HL-60 (cell line): ENCODE measurements around the gene NOX5.

Source experiments
- DNase-seq, 2 experiments: peaks; one replicate each; pipeline ENCODE4 v3.0.0-alpha.2; 2010 to 2020; ENCODE audit warnings: low read depth in 1 of 2, low spot score in 1 of 2
- H3K27ac ChIP-seq: fragments of 250-450 bp; sonication (Bioruptor Pico); replicated peaks from 2 replicates; pipeline ENCODE4 v1.5.1; 2020; ENCODE audit warnings: mild to moderate bottlenecking, moderate library complexity
- H3K27me3 ChIP-seq: fragments of 250-450 bp; sonication (Bioruptor Pico); 2 replicates; pipeline ENCODE4 v1.5.1; 2021; ENCODE audit warnings: mild to moderate bottlenecking, moderate library complexity; ENCODE audit not compliant: insufficient read depth, poor library complexity, severe bottlenecking
- H3K4me3 ChIP-seq: replicated peaks from 2 replicates; pipeline ENCODE4 v1.5.1; 2011; ENCODE audit warnings: mild to moderate bottlenecking, control low read depth, low read length; ENCODE audit not compliant: insufficient read depth
- GABPA ChIP-seq: IDR thresholded peaks from 2 replicates; pipeline ENCODE4 v1.6.1; 2012; ENCODE audit warnings: low read depth
- POLR2AphosphoS5 ChIP-seq: IDR thresholded peaks from 2 replicates; pipeline ENCODE4 v1.6.1; 2012; ENCODE audit warnings: low read depth
- SPI1 ChIP-seq: IDR thresholded peaks from 2 replicates; pipeline ENCODE4 v1.6.1; 2012; ENCODE audit warnings: low read depth, mild to moderate bottlenecking, borderline replicate concordance
- TF ChIP-seq, protein P1 (sequence below): IDR thresholded peaks from one replicate; pipeline ENCODE4 v1.5.1; 2011; ENCODE audit warnings: low read length, control low read depth, inconsistent platforms; ENCODE audit not compliant: insufficient read depth
- TF ChIP-seq, protein P2 (sequence below): IDR thresholded peaks from 2 replicates; pipeline ENCODE4 v1.6.1; 2012; ENCODE audit warnings: low read depth; ENCODE audit not compliant: insufficient replicate concordance

The NOX5 gene

DNA sequence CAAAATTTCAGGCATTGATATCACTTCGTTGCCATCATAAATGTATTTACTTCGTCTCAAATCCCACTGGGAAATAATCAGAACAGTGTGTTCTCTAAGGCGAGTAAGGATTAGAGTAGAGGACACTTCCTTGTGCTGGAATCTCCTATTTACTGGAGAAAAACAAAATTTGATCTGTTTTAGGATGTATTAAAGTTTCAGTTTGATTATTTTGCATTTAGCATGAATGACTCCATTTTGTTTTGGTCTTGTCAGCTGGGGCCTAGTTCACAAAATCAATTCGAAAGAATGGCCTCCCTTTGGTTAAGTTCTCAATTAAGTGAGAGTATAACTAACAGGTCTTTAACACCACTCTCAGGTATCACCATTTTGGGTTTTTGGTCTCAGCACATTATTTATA lies 11.7 kb upstream of the NOX5 start:
- Histone ChIP-seq H3K27ac (no peak overlapping the region), H3K4me3 (no peak overlapping the region), H3K27me3 (no peaks in the 10 kb centered on the region)
- DNase-seq, result no peak
- TF ChIP-seq, protein P1, sequence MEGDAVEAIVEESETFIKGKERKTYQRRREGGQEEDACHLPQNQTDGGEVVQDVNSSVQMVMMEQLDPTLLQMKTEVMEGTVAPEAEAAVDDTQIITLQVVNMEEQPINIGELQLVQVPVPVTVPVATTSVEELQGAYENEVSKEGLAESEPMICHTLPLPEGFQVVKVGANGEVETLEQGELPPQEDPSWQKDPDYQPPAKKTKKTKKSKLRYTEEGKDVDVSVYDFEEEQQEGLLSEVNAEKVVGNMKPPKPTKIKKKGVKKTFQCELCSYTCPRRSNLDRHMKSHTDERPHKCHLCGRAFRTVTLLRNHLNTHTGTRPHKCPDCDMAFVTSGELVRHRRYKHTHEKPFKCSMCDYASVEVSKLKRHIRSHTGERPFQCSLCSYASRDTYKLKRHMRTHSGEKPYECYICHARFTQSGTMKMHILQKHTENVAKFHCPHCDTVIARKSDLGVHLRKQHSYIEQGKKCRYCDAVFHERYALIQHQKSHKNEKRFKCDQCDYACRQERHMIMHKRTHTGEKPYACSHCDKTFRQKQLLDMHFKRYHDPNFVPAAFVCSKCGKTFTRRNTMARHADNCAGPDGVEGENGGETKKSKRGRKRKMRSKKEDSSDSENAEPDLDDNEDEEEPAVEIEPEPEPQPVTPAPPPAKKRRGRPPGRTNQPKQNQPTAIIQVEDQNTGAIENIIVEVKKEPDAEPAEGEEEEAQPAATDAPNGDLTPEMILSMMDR, result no peak
- no peak for TF ChIP-seq GABPA
- TF ChIP-seq, protein P2, sequence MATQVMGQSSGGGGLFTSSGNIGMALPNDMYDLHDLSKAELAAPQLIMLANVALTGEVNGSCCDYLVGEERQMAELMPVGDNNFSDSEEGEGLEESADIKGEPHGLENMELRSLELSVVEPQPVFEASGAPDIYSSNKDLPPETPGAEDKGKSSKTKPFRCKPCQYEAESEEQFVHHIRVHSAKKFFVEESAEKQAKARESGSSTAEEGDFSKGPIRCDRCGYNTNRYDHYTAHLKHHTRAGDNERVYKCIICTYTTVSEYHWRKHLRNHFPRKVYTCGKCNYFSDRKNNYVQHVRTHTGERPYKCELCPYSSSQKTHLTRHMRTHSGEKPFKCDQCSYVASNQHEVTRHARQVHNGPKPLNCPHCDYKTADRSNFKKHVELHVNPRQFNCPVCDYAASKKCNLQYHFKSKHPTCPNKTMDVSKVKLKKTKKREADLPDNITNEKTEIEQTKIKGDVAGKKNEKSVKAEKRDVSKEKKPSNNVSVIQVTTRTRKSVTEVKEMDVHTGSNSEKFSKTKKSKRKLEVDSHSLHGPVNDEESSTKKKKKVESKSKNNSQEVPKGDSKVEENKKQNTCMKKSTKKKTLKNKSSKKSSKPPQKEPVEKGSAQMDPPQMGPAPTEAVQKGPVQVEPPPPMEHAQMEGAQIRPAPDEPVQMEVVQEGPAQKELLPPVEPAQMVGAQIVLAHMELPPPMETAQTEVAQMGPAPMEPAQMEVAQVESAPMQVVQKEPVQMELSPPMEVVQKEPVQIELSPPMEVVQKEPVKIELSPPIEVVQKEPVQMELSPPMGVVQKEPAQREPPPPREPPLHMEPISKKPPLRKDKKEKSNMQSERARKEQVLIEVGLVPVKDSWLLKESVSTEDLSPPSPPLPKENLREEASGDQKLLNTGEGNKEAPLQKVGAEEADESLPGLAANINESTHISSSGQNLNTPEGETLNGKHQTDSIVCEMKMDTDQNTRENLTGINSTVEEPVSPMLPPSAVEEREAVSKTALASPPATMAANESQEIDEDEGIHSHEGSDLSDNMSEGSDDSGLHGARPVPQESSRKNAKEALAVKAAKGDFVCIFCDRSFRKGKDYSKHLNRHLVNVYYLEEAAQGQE, result no peak
- TF ChIP-seq SPI1, result no peak
- TF ChIP-seq POLR2AphosphoS5, result no peak

DNA sequence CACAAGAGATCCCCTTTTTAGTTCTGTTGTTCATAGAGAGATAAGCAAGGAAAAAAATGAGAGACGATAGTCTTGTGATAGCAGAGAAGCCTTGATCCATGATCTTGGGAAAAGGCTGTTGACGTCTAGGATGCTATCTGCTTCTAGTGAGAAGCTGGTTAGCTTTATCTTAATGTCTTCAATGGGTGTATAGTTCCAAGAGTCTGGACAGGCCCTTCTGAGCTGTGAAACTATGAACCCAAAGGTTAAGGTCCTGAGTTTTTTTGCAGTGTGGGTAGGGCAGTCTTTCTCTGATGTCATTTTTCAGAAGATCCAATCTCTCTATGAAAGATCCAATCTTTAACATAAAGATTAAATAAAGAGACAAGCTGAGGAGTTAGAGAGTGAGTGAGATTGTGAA lies 10.5 kb upstream of the NOX5 start:
- Histone ChIP-seq H3K27ac (no peak overlapping the region), H3K27me3 (no peaks in the 10 kb centered on the region), H3K4me3 (no peak overlapping the region)
- TF ChIP-seq SPI1 (no peak), POLR2AphosphoS5 (no peak), GABPA (no peak)
- TF ChIP-seq, protein P2, result no peak
- TF ChIP-seq, protein P1, result no peak
- no peak for DNase-seq

- H3K27ac ChIP-seq, result no peak overlapping the region
Measured at GRCh38 chr15:69008056-69008455, 6.4 kb upstream of the NOX5 start.

More at GRCh38 chr15:69008056-69008455, 6.4 kb upstream of the NOX5 start:
- no peaks in the 10 kb centered on the region for H3K27me3 ChIP-seq
- TF ChIP-seq SPI1, result no peak
- TF ChIP-seq, protein P1, result no peak
- no peak for TF ChIP-seq POLR2AphosphoS5
- TF ChIP-seq GABPA, result no peak
- TF ChIP-seq, protein P2, result no peak
- H3K4me3 ChIP-seq, result no peak overlapping the region
- DNase-seq, result no peak
